ENCODE results near the gene CRIP2. TPM values are rescaled to one million over a fixed set of nuclear protein-coding genes. Genes with fewer than 3 reads are reported as not detected.

Gene CRIP2
- total RNA-seq, 4 donors from 2014 or later: 63.4 to 177 (median 122) TPM

- no peak for DNase-seq (ENCODE audit: low spot score)
- no peak for ATAC-seq (ENCODE audit: low FRiP score)
- TF ChIP-seq CTCF (IDR thresholded peaks at IDR 0.05): no peak
Measured at GRCh38 chr14:105492971-105493871, 18.6 kb downstream of the CRIP2 start.

- DNase-seq (ENCODE audit: low spot score) (no peak), ATAC-seq (ENCODE audit: low FRiP score) (no peak)
- TF ChIP-seq CTCF (IDR thresholded peaks at IDR 0.05): no peak
Measured at GRCh38 chr14:105493921-105494605, 19.4 kb downstream of the CRIP2 start.

- TF ChIP-seq CTCF (IDR thresholded peaks at IDR 0.05): no peak
- DNase-seq (ENCODE audit: low spot score) (no peak), ATAC-seq (ENCODE audit: low FRiP score) (no peak)
Measured at GRCh38 chr14:105494606-105494929, 19.9 kb downstream of the CRIP2 start.

GRCh38 chr14:105495101-105495989 is 20.7 kb downstream of the CRIP2 start:
- DNase-seq (ENCODE audit: low spot score) (no peak), ATAC-seq (ENCODE audit: low FRiP score) (no peak)
- TF ChIP-seq CTCF (IDR thresholded peaks at IDR 0.05): no peak

GRCh38 chr14:105495990-105496830 is 21.6 kb downstream of the CRIP2 start:
- no peak for TF ChIP-seq CTCF (IDR thresholded peaks at IDR 0.05)
- no peak for DNase-seq (ENCODE audit: low spot score)
- no peak for ATAC-seq (ENCODE audit: low FRiP score)
